KMS-11 (cell line): ENCODE results near the gene TEKT5.

Experiments used
- H2AFZ ChIP-seq: fragments of 200-600 bp; sonication (generic); 2 replicates; pipeline ENCODE4 v1.6.1; 2016; ENCODE audit warnings: antibody characterized with exemption, mixed run types, low read depth
- H3K27ac ChIP-seq: fragments of 200-600 bp; sonication (generic); 2 replicates; pipeline ENCODE4 v1.6.1; 2016; ENCODE audit warnings: mild to moderate bottlenecking, mixed run types
- H3K27me3 ChIP-seq: fragments of 200-600 bp; sonication (generic); 2 replicates; pipeline ENCODE4 v1.6.1; 2017; ENCODE audit warnings: mild to moderate bottlenecking, low read depth, mixed run types, moderate library complexity; ENCODE audit not compliant: insufficient read depth
- H3K36me3 ChIP-seq: fragments of 200-600 bp; sonication (generic); 2 replicates; pipeline ENCODE4 v1.6.1; 2017; ENCODE audit warnings: mild to moderate bottlenecking, mixed run types; ENCODE audit not compliant: insufficient read depth
- H3K4me1 ChIP-seq: fragments of 200-600 bp; sonication (generic); 2 replicates; pipeline ENCODE4 v1.6.1; 2016; ENCODE audit warnings: mild to moderate bottlenecking, low read depth, mixed run types; ENCODE audit not compliant: poor library complexity, severe bottlenecking
- H3K4me2 ChIP-seq: fragments of 200-600 bp; sonication (generic); 2 replicates; pipeline ENCODE4 v1.7.0; 2016; ENCODE audit warnings: mild to moderate bottlenecking, mixed run types
- H3K4me3 ChIP-seq: fragments of 200-600 bp; sonication (generic); IDR thresholded peaks from 2 replicates; pipeline ENCODE4 v1.6.1; 2017; ENCODE audit warnings: low read depth, low read length, mixed read lengths; ENCODE audit not compliant: insufficient read depth
- H3K79me2 ChIP-seq: fragments of 200-600 bp; sonication (generic); 2 replicates; pipeline ENCODE4 v1.6.1; 2016; ENCODE audit warnings: low read depth, mixed run types; ENCODE audit not compliant: insufficient read depth
- H3K9ac ChIP-seq: fragments of 200-600 bp; sonication (generic); 2 replicates; pipeline ENCODE4 v1.6.1; 2016; ENCODE audit warnings: mild to moderate bottlenecking, mixed run types
- H4K20me1 ChIP-seq: fragments of 200-600 bp; sonication (generic); 2 replicates; pipeline ENCODE4 v1.6.1; 2016; ENCODE audit warnings: mild to moderate bottlenecking, mixed run types; ENCODE audit not compliant: insufficient read depth
- TF ChIP-seq, protein P1 (sequence below): fragments of 200-600 bp; sonication (generic); conservative IDR thresholded peaks from 2 replicates; pipeline ENCODE4 v1.6.1; 2017; ENCODE audit warnings: low read depth, mild to moderate bottlenecking, antibody characterized with exemption, low read length, moderate library complexity, mixed read lengths

Gene TEKT5

DNA sequence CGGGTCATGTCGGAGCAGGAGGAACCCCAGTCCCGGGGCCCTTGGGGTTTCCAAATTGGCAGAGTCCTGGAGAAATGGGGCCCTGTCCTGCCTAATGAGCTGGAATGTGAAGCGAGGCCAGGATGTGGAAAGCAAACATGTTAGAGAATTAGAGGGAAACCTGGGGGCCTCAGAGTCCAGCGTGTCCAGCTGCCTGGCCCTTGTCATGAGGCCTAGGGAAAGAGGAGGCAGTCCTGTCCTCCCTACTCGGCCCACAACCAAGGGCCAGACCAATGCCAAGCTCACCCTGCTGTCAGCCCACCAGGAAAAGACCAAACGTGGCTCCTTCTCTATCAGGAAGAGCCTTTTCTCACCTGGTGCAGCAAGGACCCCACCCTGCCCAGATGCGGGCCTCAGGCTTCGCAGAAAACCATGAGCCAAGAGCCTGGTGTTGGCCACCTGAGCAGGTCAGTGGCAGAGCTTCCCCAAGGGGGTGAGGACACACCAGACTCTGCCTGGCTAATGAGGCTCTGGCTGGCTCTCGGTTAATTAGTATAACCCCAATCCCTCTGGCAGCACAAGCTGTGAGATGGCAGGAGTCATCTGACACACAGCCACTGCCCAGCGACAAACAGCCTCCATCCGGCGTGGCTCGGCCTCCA is 10.1 kb downstream of the TEKT5 start:
- Histone ChIP-seq H2AFZ (no peak overlapping the region), H4K20me1 (no peaks in the 10 kb centered on the region), H3K4me3 (no peak overlapping the region), H3K27me3 (no peaks in the 10 kb centered on the region), H3K9ac (no peak overlapping the region), H3K79me2 (no peaks in the 10 kb centered on the region), H3K4me2 (no peak overlapping the region), H3K27ac (no peak overlapping the region), H3K36me3 (no peaks in the 10 kb centered on the region), H3K4me1 (no peaks in the 10 kb centered on the region)
- TF ChIP-seq, protein P1, sequence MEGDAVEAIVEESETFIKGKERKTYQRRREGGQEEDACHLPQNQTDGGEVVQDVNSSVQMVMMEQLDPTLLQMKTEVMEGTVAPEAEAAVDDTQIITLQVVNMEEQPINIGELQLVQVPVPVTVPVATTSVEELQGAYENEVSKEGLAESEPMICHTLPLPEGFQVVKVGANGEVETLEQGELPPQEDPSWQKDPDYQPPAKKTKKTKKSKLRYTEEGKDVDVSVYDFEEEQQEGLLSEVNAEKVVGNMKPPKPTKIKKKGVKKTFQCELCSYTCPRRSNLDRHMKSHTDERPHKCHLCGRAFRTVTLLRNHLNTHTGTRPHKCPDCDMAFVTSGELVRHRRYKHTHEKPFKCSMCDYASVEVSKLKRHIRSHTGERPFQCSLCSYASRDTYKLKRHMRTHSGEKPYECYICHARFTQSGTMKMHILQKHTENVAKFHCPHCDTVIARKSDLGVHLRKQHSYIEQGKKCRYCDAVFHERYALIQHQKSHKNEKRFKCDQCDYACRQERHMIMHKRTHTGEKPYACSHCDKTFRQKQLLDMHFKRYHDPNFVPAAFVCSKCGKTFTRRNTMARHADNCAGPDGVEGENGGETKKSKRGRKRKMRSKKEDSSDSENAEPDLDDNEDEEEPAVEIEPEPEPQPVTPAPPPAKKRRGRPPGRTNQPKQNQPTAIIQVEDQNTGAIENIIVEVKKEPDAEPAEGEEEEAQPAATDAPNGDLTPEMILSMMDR = no peak

DNA sequence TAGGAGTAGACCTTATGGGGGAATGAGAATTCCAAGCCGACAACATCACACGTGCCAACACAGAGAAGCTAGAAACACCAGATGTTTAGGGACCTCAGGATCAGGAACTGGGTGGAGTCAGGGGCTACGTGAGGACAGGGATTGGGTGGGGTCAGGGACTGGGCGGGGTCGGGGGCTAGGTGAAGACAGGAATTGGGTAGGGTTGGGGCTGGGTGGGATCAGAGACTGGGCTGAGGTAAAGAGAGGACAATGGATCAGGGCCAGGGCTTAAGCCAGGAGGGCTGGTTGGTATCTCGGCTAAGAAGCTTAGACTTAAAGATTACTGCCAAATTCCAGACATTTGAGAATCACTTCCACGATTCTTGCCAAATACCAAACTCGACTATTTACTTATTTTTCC is 11.6 kb downstream of the TEKT5 start:
- TF ChIP-seq, protein P1 = no peak
- Histone ChIP-seq H3K79me2 (no peaks in the 10 kb centered on the region), H3K36me3 (no peaks in the 10 kb centered on the region), H3K27me3 (no peaks in the 10 kb centered on the region), H3K9ac (no peak overlapping the region), H3K4me3 (no peak overlapping the region), H3K27ac (no peak overlapping the region), H2AFZ (no peak overlapping the region), H4K20me1 (no peaks in the 10 kb centered on the region), H3K4me1 (no peaks in the 10 kb centered on the region), H3K4me2 (no peak overlapping the region)

DNA sequence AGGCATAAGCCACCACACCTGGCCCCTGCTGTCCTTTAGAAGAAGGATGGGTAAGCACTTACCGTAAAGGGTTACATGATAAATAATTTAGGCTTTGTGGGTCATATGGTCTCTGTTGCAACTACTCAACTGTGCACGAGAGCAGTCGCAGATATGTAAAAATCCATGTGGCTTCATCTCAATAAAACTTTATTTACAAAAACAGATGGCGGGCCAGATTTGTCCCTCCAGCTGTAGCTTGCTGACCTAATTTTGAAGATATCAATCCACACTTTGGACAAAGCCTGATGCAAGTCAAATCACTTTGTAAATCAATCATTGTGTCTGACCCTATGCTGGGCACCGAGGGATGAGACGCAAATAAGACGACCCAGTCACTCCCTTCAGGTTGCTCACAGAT is 12.1 kb downstream of the TEKT5 start:
- H3K4me2 ChIP-seq = no peak overlapping the region
- no peak overlapping the region for H3K27ac ChIP-seq
- no peaks in the 10 kb centered on the region for H4K20me1 ChIP-seq
- TF ChIP-seq, protein P1 = no peak
- H2AFZ ChIP-seq = no peak overlapping the region
- no peaks in the 10 kb centered on the region for H3K79me2 ChIP-seq
- no peak overlapping the region for H3K4me3 ChIP-seq
- H3K9ac ChIP-seq = no peak overlapping the region
- no peaks in the 10 kb centered on the region for H3K27me3 ChIP-seq
- H3K36me3 ChIP-seq = no peaks in the 10 kb centered on the region
- no peaks in the 10 kb centered on the region for H3K4me1 ChIP-seq

DNA sequence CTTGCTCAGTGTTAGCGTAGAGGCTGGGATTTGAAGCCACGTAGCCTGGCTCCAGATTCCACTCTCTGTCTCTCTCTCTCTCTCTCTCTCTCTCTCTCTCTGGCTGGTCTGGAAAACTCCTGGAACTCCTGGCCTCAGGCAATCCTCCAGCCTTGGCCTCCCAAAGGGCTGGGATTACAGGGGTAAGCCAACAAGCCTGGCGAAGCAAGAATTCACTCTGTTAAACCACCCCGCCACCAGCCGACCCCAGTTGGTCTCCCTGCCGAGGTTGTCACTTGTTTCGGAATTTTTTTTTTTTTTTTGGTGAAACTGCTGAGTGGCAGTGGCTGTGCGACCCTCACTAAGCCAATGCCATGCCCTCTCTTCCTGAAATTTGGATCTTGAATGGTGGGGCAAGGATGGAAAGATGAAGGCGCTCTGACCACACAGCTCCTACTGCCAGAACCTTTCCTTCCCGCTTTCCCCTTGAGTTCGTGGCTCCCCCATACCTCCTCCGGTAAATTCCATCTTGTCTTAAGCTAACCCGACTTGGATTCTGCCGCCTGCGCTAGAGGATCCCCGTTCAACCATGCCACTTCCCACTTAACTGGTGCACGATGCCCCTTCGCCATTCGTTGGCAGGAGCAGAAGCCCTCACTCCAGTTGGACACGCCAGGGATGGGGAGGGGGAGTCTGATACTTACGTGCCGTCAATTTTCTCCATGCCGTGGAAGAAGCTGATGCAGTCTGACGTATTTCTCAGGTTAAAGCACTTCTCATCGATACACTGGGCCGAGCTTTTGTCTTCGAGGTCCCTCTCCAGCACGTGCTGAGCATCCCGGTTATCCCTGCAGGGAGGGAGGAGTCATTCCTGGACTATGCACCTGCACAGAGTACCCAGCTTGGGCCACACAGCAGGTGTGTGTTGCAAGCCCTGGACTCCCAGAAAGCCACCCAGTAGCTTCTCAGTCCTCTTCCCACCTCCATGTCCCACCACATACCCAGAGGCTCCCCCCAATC is 13.1 kb downstream of the TEKT5 start:
- no peaks in the 10 kb centered on the region for H3K27me3 ChIP-seq
- H3K36me3 ChIP-seq = no peaks in the 10 kb centered on the region
- no peaks in the 10 kb centered on the region for H3K4me1 ChIP-seq
- H2AFZ ChIP-seq = no peak overlapping the region
- no peak overlapping the region for H3K27ac ChIP-seq
- H3K4me2 ChIP-seq = no peak overlapping the region
- no peak overlapping the region for H3K9ac ChIP-seq
- no peak overlapping the region for H3K4me3 ChIP-seq
- TF ChIP-seq, protein P1 = no peak
- H3K79me2 ChIP-seq = no peaks in the 10 kb centered on the region
- no peaks in the 10 kb centered on the region for H4K20me1 ChIP-seq
